Stimulated activated CD8-positive, alpha-beta memory T cell treated with anti-CD3 and anti-CD28 coated beads, Interleukin-7, amount 100 ng/mL, for 1 hour (primary cell): Measurements from ENCODE around the gene RSPH3.
A peak's percentile ranks its signal among the peaks of the same experiment; 100 is the strongest.
"Not testable (repeated sequence)": the region's sequence is repeated elsewhere in the genome, so short reads cannot be mapped to it uniquely, and the experiment has no call there.

Source experiments
- DNase-seq, 2 donors: peaks; one replicate each; pipeline ENCODE4 v3.0.0-alpha.2; 2020; ENCODE audit warnings: low read depth in 2 of 2

The RSPH3 gene

DNA sequence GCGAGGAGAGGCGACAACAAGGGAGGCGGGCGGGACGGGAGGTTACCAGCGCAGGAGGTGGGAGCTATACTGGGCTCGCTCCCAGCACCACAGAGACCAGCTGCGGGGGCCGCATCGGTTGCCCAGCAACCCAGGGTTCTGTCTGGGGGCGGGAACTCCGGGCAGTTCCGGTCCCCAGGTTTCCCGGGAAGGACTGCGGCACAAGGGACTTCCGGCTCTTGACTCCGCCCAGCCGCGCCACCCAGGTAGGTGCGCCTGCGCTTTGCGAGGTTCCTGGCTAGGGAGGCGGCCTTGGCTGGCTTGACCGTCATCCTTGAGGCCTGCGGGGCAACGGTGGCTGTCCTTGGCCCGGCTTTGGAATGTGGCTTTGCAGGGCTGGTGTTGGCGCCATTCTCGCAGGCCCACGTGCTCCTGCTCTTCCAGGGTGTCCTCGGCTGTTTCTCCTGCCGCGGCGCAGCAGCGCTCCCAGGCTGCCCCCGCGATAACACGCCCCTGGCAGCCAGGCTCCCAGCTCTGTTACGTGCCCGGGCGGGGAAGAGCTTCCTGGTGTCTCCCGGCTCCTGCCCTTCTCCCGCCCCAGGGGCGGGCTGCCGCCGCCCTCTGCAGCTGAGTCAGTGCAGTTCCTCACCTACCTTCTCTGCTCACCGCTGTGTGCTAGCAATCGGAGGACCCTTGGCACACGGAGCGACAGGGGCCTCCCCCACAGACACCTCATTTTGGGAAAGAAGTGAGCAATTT is at the start of gene RSPH3:
Gene RSPH3, minus strand, starts transcription at position 537 of the 738 bp plus-strand sequence. CDS start 652 bp downstream, outside the sequence.
- DNase-seq, result peak; percentile 73 to 81

DNA sequence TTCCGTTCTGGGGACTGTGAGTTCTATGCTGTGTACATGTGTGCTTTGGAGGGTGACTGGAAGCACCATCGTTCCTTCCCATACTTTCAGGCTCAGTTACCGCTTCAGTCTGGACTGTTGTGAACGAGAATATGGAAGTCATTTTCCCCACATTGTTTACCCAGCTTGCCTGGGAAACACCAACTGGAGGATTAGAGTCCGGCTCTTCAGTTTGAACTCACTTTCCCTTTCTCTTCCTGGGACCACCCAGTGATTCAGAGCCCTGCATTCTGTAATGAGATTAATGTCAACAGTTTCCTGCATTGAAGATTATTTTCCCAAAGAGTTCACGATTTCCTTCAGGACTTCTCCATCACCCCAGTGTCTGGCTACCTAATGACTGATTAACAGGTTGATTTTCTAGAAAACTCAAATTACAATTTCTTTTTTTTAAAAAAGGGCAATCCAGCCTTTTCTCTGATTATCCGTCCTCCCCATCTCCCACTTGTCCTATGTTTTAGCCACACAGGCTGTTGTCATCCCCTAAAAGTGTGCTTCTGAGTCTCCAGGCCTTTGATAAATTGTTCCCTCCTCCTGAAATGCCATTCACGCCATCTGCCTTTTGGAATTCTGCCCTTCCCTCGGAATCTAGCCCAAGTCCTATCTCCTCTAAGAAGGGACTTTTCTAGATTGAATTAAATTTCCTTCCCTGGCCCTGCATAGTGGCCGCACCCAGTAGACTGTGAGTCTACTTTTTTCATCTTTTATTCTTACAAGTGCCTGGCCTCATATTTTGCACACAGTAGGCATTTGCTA is 48.1 kb upstream of the RSPH3 start:
- no peak for DNase-seq

DNA sequence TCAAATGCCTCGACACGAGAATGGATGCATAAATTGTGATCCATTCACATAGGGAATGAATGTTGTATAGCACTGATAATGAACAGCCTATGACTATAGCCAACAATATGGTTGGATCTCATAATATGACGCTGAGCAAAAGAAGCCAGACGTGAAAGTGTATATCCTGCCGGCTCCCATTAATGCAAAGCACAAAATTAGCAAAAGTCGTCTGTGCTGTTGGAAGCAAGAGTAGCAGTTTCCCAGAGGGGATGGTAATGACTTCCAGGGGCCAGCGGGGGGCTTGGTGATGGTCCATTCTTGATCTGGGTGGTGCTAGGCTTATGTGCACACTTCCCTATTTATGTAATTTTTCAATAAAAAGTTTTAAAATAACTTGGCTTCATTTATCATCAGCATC is 45.8 kb upstream of the RSPH3 start:
- no peak for DNase-seq

DNA sequence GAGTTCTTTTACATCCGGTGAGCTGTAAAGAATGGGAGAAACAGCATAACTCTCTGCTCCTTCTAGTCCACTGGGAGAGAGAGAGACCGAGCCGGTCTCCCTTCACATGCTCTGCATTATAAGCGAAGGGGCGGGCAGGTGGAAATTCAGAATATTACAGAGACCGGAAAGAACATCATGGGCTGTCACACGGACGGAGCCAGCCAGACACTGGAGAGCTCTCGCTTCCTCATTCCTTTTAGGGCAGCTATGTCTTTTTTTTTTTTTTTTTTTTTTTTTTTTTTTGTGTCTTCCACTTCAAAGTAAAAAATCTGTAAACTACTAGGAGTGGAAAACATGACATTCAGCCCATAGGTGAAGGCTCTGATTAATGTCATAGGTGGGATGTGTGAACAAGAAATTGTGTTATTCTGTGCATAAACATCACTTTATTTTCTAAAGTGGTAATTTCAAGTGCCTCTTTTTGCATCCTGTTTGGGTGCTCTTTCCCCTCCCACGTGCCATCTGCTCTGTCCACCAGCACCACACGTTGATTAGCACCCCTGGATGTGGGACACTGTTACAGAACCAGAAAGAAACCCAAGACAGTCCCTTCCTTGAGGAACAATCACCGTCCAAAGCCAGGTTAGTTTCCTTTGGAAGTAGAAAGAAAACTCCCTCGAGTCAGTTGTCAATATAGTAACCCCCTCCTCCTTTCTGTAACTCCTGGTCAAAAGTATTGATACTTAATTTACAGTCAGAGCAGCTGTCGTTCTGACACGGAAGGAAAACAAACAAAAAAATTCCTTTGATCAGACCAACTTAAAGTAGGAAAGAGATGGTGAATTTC is 45.1 kb upstream of the RSPH3 start, which contains the start of gene TAGAP:
Gene TAGAP, minus strand, starts transcription at position 93 of the 829 bp plus-strand sequence. CDS start 845 bp downstream, outside the sequence.
- peak; percentile 65 to 72 for DNase-seq

DNA sequence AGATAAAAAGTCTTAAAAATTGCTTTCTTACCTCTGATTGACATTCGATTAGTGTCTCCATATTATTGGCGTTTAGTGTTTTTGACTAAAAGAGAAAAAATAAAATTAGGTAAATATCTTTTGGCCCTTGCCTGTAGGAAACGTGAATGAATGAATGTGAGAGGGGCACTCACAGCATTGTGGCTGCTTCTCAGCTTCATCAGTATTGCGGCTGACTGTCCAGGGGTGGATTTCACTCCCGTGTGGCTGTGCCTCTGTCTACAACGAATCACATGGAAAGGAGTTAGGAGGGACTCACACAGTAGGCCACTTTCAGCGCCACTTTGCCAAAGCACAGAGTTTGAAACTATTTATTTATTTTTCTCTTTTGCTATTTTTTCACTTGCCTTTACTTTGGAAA is 43.9 kb upstream of the RSPH3 start:
- no peak for DNase-seq

DNA sequence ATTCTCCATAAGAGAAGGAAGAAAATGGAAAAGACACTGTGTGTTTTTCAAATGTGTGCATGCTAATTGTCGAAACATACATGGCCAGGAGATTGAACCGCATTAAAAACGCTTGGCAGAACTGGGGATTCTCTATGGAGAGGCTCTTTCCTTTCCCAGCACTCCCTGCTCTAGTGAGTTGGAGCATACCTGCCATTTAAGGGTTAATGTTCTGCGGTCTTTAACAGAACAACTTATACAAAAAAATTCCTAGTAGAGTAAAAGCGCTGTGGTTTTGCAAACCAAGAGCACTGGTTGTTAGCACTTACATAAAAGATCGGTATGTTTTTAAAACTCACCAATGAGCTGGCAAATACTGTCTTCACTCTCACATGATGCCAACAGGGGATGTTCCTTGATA is 43.2 kb upstream of the RSPH3 start:
- DNase-seq, result no peak

DNA sequence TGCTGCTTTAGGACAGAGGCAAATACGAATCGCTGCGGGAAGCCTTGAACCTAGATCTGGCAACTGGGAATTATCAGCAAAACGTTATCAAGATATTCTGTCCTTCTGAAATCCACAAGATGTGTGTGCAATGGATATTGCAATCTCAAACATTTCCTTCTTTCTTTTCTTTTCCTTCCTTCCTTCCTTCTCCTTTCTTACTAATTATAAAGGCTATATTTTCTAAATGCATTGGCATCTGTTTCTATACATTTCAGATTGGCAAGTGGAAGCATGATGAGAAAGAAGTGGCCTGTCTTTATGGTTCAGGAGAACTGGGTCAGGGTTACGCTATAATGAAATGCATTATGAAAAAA is 42.8 kb upstream of the RSPH3 start:
- DNase-seq, result no peak

- DNase-seq, result peak in 1 of 2 donors; percentile 45
These were observed 42.2 kb upstream of the RSPH3 start for GRCh38 chr6:159042003-159042825.

DNA sequence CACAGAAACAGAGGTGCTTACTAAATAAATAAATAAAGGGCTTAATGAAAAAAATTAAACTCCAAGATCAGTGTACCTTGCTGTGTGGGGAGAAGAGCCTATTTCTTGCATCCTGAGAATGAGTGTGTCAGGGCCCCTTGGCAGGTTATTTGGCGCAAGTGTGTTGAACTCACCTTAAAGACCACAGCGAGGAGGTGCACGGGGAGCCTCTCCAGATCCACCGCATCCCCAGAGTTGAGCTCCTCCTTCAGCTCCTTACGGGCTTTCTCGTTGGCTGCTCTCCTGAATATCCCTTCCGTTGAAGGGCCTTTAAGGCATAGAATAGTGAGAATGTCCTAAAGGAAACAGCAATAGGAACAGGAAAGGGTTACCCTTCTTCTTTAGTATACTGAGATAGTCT is 41.2 kb upstream of the RSPH3 start:
- DNase-seq, result no peak

DNA sequence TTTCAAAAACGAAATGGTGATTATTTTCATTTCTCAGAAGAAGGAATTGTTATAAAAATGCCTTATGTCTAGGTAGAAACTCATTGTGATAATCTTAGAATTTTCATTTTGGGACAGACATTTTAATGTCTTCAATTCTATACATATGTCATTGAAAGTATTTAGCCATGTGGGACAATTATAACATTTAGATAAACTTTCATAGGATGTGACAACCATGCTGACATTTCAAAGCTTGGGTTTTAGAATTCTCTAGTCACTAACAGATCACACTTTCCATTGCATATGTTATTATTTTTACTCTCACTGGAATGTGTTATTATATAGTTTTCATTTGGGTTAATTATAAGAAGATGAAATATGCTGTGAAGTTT is 39.9 kb upstream of the RSPH3 start:
- DNase-seq, result no peak

DNA sequence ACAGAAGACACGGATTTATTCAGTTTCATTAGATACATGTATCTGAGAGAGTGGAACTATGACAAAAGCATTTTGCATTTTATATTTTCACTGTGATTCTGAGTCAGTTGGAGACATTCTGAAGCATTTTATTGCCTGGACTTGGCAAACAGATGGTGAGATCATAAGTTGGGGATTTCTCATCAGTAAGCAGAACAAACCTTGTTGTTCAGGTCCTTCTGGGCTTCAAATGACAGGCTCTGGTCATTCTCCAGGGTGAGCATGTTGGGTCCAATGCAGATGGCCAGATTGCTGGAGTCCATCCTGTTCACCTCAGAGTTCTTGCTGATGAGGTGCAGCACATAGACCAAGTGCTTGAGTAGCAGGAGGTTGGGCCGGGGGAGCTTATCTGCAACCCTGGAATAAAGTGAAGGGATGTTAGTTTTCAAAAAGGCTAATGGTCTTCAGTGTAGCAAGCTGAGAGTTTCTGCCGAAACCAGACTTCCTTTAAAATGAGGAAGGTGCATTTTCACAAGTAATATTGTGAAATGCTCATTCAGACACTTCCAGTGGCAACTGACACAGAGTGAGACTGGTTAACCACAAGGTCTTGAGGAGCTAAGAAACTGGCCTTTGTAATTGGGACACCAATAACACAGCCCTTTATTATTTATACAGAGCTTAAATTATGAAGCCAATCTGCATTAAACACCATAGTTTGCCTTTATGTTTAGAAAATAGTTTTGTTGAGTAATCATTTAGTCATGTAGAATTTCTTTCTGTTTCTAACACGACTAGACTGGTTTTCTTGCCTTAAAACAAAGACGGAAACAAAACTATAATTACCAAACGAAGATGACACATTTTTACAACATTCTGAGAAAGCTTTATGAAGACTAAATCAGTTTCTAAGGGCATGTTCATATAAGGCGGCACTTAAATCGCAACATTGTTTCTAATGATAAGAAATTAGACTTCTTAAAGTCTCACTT is 39.2 kb upstream of the RSPH3 start:
- no peak for DNase-seq

DNA sequence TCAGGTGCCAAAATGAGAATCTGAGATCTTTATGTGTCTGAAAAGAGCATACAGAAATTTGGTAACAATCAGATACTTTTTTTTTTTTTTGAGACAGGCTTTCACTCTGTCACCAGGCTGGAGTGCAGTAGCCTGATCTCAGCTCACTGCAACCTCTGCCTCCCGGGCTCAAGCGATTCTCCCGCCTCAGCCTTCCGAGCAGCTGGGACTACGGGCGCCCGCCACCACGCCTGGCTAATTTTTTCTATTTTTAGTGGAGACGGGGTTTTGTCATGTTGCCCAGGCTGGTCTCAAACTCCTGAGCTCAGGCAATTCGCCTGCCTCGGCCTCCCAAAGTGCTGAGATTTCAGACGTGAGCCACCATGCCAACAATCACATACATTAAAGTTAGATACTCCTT is 38.3 kb upstream of the RSPH3 start:
- DNase-seq, result not testable (repeated sequence)

DNA sequence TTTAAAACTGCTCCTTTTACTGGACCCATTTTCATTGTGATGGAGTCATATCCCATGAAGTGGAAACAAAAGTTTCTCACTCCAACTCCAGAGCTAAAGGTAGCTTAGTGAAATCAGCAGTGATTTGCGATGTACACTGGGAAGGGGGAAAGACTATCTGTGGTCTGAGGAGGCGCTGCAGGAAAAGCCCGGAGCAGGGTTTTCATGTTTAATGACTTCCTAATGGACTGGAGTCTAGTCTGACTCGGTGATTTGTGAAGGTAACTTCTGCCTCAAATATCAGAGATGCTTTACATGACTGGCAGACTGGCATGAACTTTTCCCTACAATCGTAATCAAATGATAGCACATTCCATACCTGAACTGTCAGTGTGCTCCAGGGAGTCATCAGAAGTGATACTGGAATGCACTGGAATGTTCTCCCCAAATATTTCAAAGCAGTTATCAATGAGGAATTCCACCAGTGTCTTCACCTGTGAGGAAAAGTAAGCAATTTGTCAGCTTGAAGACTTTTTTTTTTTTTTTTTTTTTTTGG is 37.8 kb upstream of the RSPH3 start:
- DNase-seq, result no peak

DNA sequence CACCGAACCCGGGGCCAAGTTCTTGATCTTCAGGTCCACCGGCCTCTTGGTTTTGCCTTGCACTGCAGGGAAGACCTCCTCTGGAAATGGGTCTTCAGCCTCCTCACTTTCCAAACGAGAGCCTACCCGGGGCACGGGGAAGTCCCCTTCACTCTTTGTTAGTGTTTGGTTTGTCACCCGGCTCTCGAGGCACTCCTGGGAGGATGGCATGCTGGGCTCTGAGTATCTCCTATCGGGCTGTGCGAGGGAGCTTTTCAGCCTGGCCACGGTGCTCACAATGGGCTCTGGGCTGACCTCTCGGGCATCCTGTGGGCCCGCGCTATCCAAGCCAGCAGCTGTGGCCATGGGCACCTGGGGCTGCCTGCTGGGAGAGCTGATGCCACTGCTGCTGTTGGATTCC is 36.7 kb upstream of the RSPH3 start:
- no peak for DNase-seq

DNA sequence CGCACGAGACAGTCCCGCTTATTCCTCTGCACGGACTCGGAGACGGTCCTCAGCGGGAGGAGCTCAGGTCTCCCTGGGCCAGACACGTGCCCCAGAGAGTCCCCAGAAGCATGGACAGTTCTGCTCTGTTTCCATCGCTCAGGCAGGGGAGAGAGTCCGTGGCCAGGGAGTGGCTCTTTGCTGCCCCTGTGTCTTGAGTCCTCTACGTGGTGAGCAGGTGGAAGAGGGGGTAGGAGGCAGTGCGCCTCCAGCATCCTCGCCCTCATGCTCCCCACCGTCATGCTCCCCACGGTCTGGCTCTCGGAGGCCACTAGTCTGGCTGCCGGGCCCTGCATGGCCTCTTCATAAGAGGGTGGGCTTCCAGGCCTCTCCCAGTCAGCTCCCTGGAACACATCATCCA is 35.9 kb upstream of the RSPH3 start:
- no peak for DNase-seq

GRCh38 chr6:159033160-159034049 is 33.4 kb upstream of the RSPH3 start:
- no peak for DNase-seq

GRCh38 chr6:159031846-159032245 is 31.8 kb upstream of the RSPH3 start:
- DNase-seq, result no peak

DNA sequence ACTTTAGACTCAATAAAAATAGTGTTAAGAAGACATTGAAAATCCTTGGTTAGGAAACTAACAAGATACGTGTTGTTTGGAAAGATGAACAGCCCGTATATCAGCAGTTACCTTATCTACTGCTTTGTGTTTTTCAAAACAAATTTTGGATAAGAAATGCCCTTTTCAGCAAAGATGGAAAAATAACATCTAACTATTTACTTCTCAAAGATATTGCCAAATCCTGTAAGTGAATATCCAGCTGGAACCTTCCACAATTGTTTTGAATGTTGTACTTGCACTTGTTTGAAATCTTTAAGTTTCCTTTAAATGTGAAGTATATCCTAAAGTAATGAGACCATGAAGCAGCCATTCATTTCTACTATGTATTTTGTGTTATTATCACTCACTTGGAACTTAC is 30.2 kb upstream of the RSPH3 start:
- no peak for DNase-seq

- DNase-seq, result not testable (repeated sequence)
These were observed 25.2 kb upstream of the RSPH3 start for GRCh38 chr6:159025224-159025623.
